Activated CD4-positive, alpha-beta T cell treated with anti-CD3 and anti-CD28 coated beads, Interleukin-2, amount 10 ng/mL, durations not matched to agents 24 days and 14 days (primary cell): ENCODE results near the gene FAM241B. TPM values are rescaled to one million over a fixed set of nuclear protein-coding genes. Genes with fewer than 3 reads are reported as not detected.

Experiments
- DNase-seq: peaks from one replicate; pipeline ENCODE4 v3.0.0; 2022
- H3K27ac Mint-ChIP-seq: one replicate; pipeline ENCODE4 v1.8.0; 2022; ENCODE audit warnings: mild to moderate bottlenecking, mixed read lengths
- H3K27me3 Mint-ChIP-seq: one replicate; pipeline ENCODE4 v1.8.0; 2022; ENCODE audit warnings: mixed read lengths
- H3K36me3 Mint-ChIP-seq: one replicate; pipeline ENCODE4 v1.8.0; 2022; ENCODE audit warnings: low read depth, mild to moderate bottlenecking, mixed read lengths
- H3K4me1 Mint-ChIP-seq: one replicate; pipeline ENCODE4 v1.8.0; 2021; ENCODE audit warnings: mixed read lengths
- H3K4me3 Mint-ChIP-seq: one replicate; pipeline ENCODE4 v1.8.0; 2022; ENCODE audit warnings: mild to moderate bottlenecking, moderate library complexity, mixed read lengths
- H3K9me3 Mint-ChIP-seq: one replicate; pipeline ENCODE4 v1.8.0; 2021; ENCODE audit warnings: mixed read lengths
- intact Hi-C: fragments of 100-400 bp; cut with micrococcal nuclease; formaldehyde crosslinking; loops from one replicate; pipeline ENCODE4 v1.15.1; 2023
- total RNA-seq: library from RNA; stranded (reverse); gene quantifications from 2 replicates; pipeline ENCODE4 v1.2.3, GENCODE V29; 2022

The FAM241B gene
- total RNA-seq, 1 donor from 2014 or later: 11.8 TPM

DNA sequence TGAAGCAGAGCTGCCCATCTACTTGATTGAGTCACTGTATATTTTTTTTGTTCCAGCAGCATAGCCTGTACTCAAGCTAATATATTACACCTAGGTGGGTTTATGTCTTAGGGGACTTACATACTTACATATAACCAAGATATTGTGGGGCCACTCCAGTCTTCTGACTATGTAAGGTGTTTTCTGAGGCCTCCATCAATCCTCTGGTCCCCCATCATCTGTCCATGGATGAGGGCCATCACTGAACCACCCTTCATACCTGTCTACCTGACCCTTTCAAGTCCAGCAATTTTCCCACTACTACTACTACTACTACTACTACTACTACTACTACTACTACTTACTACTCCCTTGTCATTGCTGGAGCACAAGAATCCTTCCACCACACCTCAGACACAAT is 3.2 kb upstream of the FAM241B start:
- no peak overlapping the region for H3K27ac Mint-ChIP-seq
- intact Hi-C loops: no loop called here

DNA sequence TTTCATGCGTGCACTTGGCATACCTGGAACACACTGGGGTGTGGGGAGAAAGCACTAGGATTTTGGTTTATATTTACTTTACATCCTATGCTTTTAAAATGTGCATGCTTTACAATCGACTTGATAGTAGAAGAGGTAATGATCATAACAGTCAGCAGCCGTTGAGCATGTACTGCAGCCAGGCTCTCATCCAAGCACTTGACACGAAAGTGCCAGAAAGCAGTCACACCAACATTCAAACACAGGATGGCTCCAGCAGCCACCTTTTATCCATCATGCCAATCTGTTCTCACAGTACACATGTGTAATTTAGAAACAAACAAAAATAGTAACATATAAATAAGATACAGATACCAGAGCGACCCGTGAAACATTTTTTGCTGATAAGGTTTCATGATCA is 1.2 kb upstream of the FAM241B start:
- Mint-ChIP-seq H3K27me3 (no peaks in the 10 kb centered on the region), H3K36me3 (peaks cover 3% of the 10 kb centered on the region), H3K4me3 (no peak overlapping the region), H3K9me3 (peaks cover 6% of the 10 kb centered on the region), H3K4me1 (peaks cover 10% of the 10 kb centered on the region), H3K27ac (no peak overlapping the region)
- intact Hi-C loops: no loop called here
- no peak for DNase-seq

More for the DNA sequence above, 3.2 kb upstream of the FAM241B start:
- H3K36me3 Mint-ChIP-seq: no peaks in the 10 kb centered on the region
- H3K4me1 Mint-ChIP-seq: peaks cover 11% of the 10 kb centered on the region
- no peak overlapping the region for H3K4me3 Mint-ChIP-seq
- H3K27me3 Mint-ChIP-seq: no peaks in the 10 kb centered on the region
- DNase-seq: no peak
- peaks cover 8% of the 10 kb centered on the region for H3K9me3 Mint-ChIP-seq

DNA sequence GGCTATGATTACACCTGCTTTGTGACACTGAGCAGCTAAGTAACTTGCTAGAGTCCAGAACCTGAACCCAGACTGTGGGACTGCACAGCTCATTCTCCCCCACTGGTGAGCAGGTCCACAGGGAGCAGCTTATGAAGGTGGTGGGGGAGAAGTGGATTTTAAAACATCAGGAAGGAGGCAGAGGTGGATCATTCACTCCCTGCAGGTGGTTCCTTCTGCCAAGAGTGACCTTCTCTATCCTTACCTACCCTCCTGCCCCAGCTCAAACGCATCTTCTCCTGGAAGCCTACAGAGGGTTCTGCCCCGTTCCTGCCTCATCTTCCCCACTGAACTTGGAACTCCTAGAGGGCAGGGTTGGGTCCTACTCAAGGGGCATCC is 539 bp upstream of the FAM241B start:
- no peaks in the 10 kb centered on the region for H3K9me3 Mint-ChIP-seq
- peaks cover 5% of the 10 kb centered on the region for H3K4me1 Mint-ChIP-seq
- DNase-seq: no peak
- no peak overlapping the region for H3K27ac Mint-ChIP-seq
- no peaks in the 10 kb centered on the region for H3K27me3 Mint-ChIP-seq
- H3K36me3 Mint-ChIP-seq: peaks cover 3% of the 10 kb centered on the region
- H3K4me3 Mint-ChIP-seq: peak overlapping the region; percentile 81
- intact Hi-C loops: no loop called here

DNA sequence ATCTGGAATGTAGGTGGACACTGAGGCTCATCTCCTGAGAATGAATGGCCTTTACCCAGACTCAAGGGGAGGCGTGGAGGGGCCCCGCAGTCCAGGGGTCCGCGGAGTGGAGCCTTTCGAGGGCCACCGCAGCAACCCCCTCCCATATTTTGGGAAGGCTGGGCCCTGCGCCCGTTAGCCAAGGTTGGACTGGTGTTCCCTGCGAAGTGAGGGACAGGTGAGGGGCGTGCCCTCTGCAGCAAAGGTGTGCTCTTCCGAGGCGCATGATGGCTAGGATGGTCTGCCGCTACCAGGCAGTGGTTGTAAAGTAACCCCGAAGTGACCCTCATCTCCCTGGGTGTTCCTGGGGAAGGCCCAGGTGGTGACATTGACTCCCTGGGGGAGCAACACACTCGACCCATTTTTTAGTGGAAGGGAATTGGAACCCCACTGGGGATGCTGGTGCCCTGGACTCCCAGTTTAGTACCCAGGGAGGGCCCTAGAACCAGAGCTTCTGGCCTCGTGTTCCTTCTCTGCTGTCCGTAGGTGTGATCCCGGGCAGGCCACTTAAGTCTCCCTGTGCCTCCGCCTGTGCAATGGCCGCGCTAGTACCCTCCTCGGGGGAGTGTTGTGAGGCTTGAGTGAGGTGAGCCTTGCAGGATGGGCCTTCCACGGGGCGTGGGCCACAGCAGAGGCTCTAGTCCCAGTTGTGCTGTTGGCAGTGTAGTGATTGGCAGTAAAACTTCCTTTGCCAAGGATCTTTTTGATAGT is 779 bp downstream of the FAM241B start:
- intact Hi-C loops: no loop called here
- peak overlapping the region; percentile 34 for H3K27ac Mint-ChIP-seq

DNA sequence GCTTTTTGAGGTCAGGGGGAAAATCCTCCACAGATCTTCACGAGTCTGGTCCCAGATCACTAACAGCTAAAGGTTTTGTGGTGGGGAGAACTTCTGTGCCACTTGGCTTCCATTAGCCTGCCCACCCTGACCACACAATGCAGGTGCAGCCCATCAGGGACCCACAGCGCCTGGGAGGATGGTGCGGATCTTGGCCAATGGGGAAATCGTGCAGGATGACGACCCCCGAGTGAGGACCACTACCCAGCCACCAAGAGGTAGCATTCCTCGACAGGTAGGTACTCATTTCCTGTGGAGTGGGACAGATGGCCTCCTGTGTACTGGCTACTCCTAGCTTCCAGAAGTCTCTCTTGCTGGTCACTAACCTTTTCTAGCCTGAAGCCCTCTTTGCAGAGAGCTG is 1.5 kb downstream of the FAM241B start:
- peak overlapping the region; percentile 69 for H3K4me3 Mint-ChIP-seq
- peaks cover 3% of the 10 kb centered on the region for H3K36me3 Mint-ChIP-seq
- H3K27ac Mint-ChIP-seq: no peak overlapping the region

More for the DNA sequence above, 779 bp downstream of the FAM241B start:
- Mint-ChIP-seq H3K27me3 (no peaks in the 10 kb centered on the region), H3K4me3 (peak overlapping the region; percentile 69), H3K9me3 (no peaks in the 10 kb centered on the region), H3K4me1 (peaks cover 4% of the 10 kb centered on the region), H3K36me3 (peaks cover 3% of the 10 kb centered on the region)
- no peak for DNase-seq

DNA sequence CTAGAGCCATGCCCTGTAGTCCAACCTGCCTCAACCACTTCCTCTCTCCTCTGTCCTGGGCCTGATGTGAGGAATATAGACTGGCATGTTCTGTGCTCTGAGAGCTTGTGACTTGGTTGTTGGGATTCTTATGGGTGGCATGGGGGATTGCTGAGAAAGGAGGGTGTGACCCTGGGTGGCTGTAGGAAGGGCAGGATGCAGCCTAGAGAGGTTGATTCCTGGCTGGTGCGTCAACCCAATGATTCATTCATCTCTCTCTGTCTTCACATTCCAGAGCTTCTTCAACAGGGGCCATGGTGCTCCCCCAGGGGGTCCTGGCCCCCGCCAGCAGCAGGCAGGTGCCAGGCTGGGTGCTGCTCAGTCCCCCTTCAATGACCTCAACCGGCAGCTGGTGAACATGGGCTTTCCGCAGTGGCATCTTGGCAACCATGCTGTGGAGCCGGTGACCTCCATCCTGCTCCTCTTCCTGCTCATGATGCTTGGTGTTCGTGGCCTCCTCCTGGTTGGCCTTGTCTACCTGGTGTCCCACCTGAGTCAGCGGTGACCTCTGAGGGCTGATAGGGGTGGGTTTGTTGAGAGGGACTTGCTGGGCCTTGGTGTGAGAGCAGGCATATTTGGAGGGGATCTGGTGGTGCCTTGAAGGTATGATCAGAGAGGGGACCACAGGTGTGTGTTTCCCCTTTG is 2.6 kb downstream of the FAM241B start:
- H3K4me1 Mint-ChIP-seq: peaks cover 2% of the 10 kb centered on the region
- no peak for DNase-seq
- H3K9me3 Mint-ChIP-seq: no peaks in the 10 kb centered on the region
- intact Hi-C loops: no loop called here
- no peak overlapping the region for H3K27ac Mint-ChIP-seq
- no peak overlapping the region for H3K4me3 Mint-ChIP-seq
- H3K36me3 Mint-ChIP-seq: peaks cover 3% of the 10 kb centered on the region
- H3K27me3 Mint-ChIP-seq: no peaks in the 10 kb centered on the region

More for the DNA sequence above, 1.5 kb downstream of the FAM241B start:
- no peaks in the 10 kb centered on the region for H3K9me3 Mint-ChIP-seq
- no peak for DNase-seq
- no peaks in the 10 kb centered on the region for H3K27me3 Mint-ChIP-seq
- peaks cover 2% of the 10 kb centered on the region for H3K4me1 Mint-ChIP-seq
- intact Hi-C loops: no loop called here

DNA sequence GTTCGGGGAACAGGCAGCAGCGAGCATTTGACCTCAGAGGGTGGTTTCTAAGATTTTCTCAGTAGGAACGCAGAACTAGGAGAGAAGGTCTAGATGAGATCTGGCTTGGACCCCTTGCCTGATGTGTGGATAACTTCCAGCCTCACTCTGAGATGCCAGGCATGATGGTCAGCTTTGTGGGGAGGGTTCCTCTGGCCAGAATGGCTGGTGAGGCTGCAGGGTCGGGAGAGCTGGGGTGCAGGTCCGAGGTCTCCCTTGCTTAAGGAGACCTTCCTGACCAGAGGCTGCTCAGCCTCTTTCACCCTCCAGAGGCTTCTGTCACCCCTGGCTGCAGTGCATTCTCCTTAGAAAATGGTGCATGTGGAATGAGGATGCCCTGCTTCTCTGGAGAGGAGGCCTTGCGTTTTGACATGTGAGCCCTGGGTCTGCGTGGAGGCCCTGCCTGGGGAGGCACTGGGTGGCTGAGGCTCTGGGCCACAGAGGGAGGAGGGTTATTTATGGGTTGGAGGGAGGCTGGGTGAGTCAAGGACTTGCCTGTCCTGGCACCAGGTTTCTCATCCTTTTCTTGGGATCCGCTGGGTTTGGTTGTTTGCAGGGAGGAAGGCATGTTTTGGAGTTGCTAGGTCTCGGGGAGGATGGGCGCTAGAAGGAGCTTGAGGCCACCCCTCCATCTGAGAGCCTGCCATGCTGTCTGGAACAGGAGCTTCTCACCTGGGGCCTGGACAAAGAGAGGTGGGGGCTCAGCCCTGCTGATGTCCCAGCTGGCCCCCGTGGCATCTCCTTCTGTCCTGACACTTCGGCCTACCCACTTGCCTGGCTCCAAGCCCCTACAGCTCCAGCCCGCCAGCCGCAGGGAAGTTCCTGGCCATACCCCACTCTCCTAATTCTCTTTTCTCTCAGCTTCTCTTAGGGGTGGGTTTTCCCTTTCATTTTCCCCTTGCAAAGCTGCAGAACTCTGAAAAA is 3.9 kb downstream of the FAM241B start:
- H3K4me1 Mint-ChIP-seq: peaks cover 2% of the 10 kb centered on the region
- H3K27me3 Mint-ChIP-seq: no peaks in the 10 kb centered on the region
- intact Hi-C loops: no loop called here
- H3K9me3 Mint-ChIP-seq: no peaks in the 10 kb centered on the region
- no peak overlapping the region for H3K4me3 Mint-ChIP-seq
- H3K27ac Mint-ChIP-seq: no peak overlapping the region
- no peak for DNase-seq
- peaks cover 3% of the 10 kb centered on the region for H3K36me3 Mint-ChIP-seq

DNA sequence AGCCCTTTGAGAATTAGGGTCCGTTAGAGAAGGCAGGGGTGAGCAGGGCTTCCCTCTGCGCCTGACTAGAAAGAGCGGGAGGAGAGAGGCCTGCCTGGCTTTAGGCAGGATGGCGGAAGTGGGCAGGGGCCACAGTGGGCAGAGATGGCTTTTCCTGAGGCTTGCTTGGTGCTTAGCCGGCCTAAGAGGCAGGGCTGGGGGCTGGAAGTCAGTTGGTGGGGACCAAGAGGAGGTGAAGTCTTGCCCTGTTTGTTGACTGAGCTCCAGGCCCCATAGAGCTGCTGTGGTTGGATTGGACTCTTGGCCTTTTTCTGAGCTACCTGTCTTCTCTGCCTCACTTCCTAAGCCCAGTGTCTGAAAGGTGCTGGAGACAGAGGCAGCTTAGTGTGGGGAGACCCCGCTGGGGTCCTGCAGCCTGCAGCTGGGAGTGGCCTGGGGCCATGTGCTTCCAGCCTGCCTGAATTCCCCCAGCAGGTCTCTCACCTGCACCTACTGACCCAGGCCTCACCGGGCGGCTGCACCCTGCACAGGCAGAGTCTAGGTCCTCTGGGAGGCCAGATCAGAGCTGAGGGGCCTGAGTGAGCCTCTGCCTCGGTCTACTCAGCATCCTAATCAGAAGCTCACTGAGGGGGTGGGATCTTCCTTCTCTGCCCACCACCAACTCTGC is 4.8 kb downstream of the FAM241B start:
- Mint-ChIP-seq H3K27me3 (peaks cover 2% of the 10 kb centered on the region), H3K4me1 (peaks cover 4% of the 10 kb centered on the region), H3K9me3 (no peaks in the 10 kb centered on the region), H3K36me3 (peaks cover 3% of the 10 kb centered on the region), H3K27ac (no peak overlapping the region), H3K4me3 (no peak overlapping the region)
- DNase-seq: no peak
- intact Hi-C loops: no loop called here

DNA sequence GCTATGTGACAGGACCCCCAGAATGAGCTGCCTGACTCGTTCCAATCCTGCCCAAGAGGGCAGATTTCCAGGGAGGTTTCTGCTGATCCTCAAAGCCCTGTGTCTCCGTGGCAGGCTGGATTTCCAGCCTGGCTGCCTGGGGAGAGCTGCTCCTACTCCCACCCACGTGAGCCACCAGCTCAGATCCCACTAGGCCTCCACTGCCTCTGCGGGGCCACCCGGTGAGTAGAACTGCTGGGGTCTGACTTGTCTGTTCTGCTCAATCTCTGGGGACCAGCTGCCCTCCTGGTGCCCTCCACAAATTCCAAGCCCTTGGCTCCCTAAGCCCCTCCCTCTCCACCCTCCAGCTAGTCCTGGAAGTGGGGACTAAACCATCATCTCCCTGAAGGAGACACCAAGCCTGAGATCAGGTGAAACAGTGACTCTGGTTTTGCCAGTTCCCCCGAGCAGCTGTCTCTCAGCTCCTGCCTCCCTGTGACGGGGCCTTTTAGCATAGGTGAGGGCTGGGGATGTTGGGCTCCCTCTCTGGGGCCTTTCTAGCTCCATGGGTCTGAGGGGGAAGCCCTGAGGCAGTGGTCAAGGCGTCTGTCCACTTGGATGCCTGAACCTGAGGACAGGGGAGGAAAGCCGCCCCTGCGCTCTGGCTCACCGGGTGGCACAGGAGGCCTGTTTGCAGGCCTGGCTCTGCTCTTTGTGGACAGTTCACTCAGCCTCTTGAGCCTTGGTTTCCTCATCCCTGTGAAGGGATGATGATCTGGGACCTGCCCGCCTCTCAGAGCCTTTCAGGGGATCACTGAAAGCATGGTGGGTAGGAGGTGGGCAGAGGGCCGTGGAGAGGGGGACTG is 5.6 kb downstream of the FAM241B start:
- peaks cover 2% of the 10 kb centered on the region for H3K27me3 Mint-ChIP-seq
- no peak overlapping the region for H3K4me3 Mint-ChIP-seq
- H3K36me3 Mint-ChIP-seq: peaks cover 3% of the 10 kb centered on the region
- H3K9me3 Mint-ChIP-seq: no peaks in the 10 kb centered on the region
- no peak overlapping the region for H3K27ac Mint-ChIP-seq
- peaks cover 4% of the 10 kb centered on the region for H3K4me1 Mint-ChIP-seq
- intact Hi-C loops: no loop called here
- DNase-seq: no peak

DNA sequence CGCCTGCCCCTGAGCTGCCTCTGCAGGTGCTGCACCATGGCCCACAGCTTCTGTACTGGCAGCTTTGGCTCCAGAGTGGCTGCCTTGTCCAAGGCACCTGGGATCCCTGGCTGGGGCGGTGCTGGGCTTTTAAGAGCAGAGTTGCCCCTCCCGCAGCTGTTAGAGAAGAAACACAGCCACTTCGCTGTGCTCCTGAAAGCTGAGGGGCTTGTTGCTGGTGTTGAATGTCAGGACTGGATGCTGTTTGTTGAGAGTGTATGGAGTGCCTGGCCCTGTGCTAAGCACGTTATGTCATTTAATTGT is 6.2 kb downstream of the FAM241B start:
- no peak for DNase-seq
- H3K27ac Mint-ChIP-seq: no peak overlapping the region
- peaks cover 3% of the 10 kb centered on the region for H3K36me3 Mint-ChIP-seq
- intact Hi-C loops: no loop called here
- no peaks in the 10 kb centered on the region for H3K9me3 Mint-ChIP-seq
- H3K4me3 Mint-ChIP-seq: no peak overlapping the region
- H3K27me3 Mint-ChIP-seq: peaks cover 2% of the 10 kb centered on the region
- peaks cover 4% of the 10 kb centered on the region for H3K4me1 Mint-ChIP-seq

DNA sequence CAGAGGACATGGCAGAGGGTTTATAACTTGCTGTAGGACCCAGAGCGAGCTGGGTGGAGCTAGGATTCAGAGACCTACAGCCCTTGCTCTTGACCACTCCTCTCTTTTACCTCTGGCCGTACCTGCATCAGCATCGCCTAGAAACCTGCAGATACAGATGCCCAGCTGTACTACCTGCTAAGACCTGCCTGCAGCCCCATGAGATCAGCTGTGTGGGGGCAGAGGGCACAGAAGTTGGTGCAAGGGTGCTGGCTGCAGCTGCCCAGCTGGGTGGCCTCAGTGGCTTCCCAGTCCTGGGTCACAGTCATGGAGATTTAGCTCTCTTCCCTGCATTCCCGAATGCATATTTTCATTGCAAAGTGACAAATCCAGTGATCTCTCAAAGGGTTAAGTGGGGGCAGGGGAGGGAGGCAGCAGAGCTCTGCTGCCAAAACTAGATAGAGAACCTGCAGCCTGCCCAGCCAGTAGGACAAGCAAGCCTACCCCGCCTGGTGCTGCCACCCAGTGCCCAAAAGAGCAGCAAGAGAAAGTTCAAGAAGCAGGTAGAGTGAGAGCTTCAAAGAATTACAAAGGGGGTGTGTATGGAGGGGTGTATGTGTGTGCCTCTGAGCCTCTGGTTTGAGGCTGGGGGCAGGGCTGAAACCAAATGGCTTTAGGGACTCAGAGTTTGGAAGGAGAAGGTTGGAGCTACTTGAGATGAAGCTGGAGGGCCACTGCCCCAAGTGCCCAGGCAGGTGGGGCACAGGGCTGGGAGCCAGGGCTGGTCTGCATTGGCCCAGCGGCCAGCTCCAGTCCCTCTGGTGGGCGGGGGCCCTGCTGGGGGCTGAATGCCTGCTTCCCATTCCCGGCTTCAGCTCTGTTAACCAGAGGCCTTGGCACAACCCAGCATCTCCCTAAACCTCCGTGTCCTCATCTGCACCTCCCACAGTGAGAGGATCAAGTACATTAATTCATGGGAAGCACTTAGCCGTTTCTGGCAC is 6.9 kb downstream of the FAM241B start:
- no peak overlapping the region for H3K4me3 Mint-ChIP-seq
- peaks cover 3% of the 10 kb centered on the region for H3K36me3 Mint-ChIP-seq
- H3K27me3 Mint-ChIP-seq: peaks cover 2% of the 10 kb centered on the region
- no peaks in the 10 kb centered on the region for H3K9me3 Mint-ChIP-seq
- H3K4me1 Mint-ChIP-seq: peaks cover 4% of the 10 kb centered on the region
- H3K27ac Mint-ChIP-seq: no peak overlapping the region
- peak; percentile 72 for DNase-seq
- intact Hi-C loops: no loop called here

DNA sequence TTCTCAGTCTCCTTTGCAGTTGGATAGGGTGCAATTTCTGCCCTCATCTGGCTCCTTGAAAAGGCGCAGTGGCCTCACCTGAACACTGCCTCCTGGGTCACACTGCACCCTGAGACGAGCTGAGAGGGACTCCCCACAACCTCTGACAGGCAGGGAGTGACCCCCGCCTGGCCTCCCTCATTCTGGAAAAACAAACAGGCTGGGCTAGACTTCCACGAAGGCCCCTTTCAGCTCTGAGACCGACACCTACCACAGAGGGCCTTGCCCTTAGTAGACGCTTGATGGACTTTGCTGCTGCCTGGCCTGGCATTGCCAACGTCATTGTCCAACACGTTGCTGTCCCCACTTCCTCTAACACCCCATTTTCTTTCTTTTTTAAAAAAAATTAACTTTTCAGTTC is 8.6 kb downstream of the FAM241B start:
- no peaks in the 10 kb centered on the region for H3K9me3 Mint-ChIP-seq
- intact Hi-C loops: loop anchor here (1.0 to 2.0 kb wide), 2 partner anchors 123 to 230 kb away; no protein-coding TSS in a partner anchor
- no peak overlapping the region for H3K27ac Mint-ChIP-seq
- H3K27me3 Mint-ChIP-seq: peaks cover 5% of the 10 kb centered on the region
- no peak for DNase-seq
- H3K36me3 Mint-ChIP-seq: no peaks in the 10 kb centered on the region
- H3K4me1 Mint-ChIP-seq: peaks cover 2% of the 10 kb centered on the region
- H3K4me3 Mint-ChIP-seq: no peak overlapping the region
